Osteocyte (in vitro differentiated cells): ENCODE results near the gene VDR. TPM values are rescaled to one million over a fixed set of nuclear protein-coding genes. Genes with fewer than 3 reads are reported as not detected.

Experiments used
- DNase-seq: peaks from one replicate; pipeline ENCODE4 v3.0.0; 2021; ENCODE audit warnings: mixed read lengths; ENCODE audit not compliant: unreplicated experiment; ENCODE audit errors: extremely low spot score
- H3K27ac Mint-ChIP-seq: one replicate; pipeline ENCODE4 v1.8.0; 2021; ENCODE audit warnings: mild to moderate bottlenecking, mixed read lengths; ENCODE audit not compliant: unreplicated experiment
- H3K27me3 Mint-ChIP-seq: one replicate; pipeline ENCODE4 v1.8.0; 2021; ENCODE audit warnings: mixed read lengths; ENCODE audit not compliant: unreplicated experiment
- H3K36me3 Mint-ChIP-seq: one replicate; pipeline ENCODE4 v1.8.0; 2021; ENCODE audit warnings: mixed read lengths; ENCODE audit not compliant: unreplicated experiment
- H3K4me1 Mint-ChIP-seq: one replicate; pipeline ENCODE4 v1.8.0; 2021; ENCODE audit warnings: mixed read lengths; ENCODE audit not compliant: unreplicated experiment
- H3K4me3 Mint-ChIP-seq: one replicate; pipeline ENCODE4 v1.8.0; 2021; ENCODE audit warnings: mild to moderate bottlenecking, moderate library complexity, mixed read lengths; ENCODE audit not compliant: unreplicated experiment
- H3K9me3 Mint-ChIP-seq: one replicate; pipeline ENCODE4 v1.8.0; 2021; ENCODE audit warnings: mixed read lengths; ENCODE audit not compliant: unreplicated experiment
- total RNA-seq: library from RNA; stranded (reverse); gene quantifications from 2 replicates; pipeline ENCODE4 v1.2.1, GENCODE V29; 2021
- TF ChIP-seq, protein P1 (sequence below): fragments of 200-600 bp; sonication (generic); IDR thresholded peaks from 2 replicates; pipeline ENCODE4 v1.5.0; 2021; ENCODE audit warnings: antibody characterized with exemption, mild to moderate bottlenecking, moderate library complexity

Gene VDR
- total RNA-seq, 1 donor from 2014 or later = 2.7 TPM

DNA sequence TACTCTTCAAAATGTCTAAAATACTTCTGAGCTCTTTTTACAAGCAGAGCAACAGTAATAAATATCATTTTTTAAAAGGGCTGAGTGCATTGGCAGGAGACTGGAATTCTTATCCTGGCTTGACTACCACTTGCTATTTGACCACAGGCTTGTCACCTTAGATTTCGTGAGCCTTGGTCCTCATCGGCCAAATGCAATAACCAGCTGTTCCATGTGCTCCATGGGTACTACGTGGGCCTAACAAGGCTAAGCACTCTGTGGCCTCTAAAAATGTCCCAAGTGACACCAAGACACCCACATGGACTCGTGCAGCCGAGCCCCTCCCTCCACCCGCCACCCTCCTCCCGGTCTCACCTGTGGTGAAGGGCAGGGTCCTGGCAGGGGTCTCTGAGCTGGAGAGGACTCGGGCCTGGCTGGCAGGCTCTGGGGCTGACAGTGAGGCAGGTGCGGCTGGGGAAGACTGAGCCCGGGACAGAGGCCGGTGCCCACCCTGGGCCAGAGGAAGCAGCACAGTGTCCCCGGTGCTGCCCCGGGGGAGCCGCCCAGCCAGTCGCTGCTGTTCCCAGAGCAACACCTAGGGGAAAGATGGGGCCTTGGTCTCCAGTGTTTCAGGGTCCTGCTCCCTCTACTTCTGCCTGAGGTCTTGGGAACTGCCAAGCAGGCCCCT lies 111.6 kb downstream of the VDR start:
- Mint-ChIP-seq H3K4me3 (no peak overlapping the region), H3K9me3 (no peaks in the 10 kb centered on the region), H3K4me1 (no peaks in the 10 kb centered on the region), H3K27me3 (no peaks in the 10 kb centered on the region), H3K27ac (no peak overlapping the region), H3K36me3 (peaks cover 44% of the 10 kb centered on the region)
- DNase-seq = no peak
- TF ChIP-seq, protein P1, sequence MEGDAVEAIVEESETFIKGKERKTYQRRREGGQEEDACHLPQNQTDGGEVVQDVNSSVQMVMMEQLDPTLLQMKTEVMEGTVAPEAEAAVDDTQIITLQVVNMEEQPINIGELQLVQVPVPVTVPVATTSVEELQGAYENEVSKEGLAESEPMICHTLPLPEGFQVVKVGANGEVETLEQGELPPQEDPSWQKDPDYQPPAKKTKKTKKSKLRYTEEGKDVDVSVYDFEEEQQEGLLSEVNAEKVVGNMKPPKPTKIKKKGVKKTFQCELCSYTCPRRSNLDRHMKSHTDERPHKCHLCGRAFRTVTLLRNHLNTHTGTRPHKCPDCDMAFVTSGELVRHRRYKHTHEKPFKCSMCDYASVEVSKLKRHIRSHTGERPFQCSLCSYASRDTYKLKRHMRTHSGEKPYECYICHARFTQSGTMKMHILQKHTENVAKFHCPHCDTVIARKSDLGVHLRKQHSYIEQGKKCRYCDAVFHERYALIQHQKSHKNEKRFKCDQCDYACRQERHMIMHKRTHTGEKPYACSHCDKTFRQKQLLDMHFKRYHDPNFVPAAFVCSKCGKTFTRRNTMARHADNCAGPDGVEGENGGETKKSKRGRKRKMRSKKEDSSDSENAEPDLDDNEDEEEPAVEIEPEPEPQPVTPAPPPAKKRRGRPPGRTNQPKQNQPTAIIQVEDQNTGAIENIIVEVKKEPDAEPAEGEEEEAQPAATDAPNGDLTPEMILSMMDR = no peak

DNA sequence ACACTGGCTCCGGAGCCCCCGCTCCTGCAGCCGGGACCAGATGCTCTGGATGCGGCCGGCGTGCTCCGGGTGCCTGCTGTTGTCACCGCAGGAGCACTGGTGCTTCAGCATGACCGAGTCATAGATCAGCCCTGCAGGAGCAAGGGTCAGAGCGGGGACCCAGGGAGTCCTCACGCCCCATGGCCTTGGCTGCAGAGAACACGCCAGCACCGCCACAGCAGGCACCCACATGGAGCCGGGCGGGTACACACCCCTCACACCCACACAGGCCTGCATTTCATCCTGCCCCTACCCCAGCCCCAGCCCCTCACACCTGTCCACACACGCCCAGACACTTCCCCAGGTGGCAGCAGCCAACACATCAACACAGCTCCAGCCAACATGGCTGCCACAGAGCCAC lies 112.9 kb downstream of the VDR start:
- no peak for DNase-seq
- Mint-ChIP-seq H3K27ac (peak overlapping the region; percentile 47), H3K4me3 (no peak overlapping the region), H3K36me3 (peaks cover 51% of the 10 kb centered on the region), H3K4me1 (no peaks in the 10 kb centered on the region), H3K9me3 (no peaks in the 10 kb centered on the region), H3K27me3 (no peaks in the 10 kb centered on the region)
- TF ChIP-seq, protein P1 = no peak

Other genes with a start within 250 kb of the VDR start
- gene RPAP3, start 199.0 kb downstream of the VDR start, total RNA-seq = 28.7 and 33.4 TPM in 2 replicates
- not detected in 2 replicates for gene ENDOU, start 179.5 kb downstream of the VDR start, total RNA-seq
- gene RAPGEF3, start 146.1 kb downstream of the VDR start, total RNA-seq = 1.2 and 1.9 TPM in 2 replicates
- gene SLC48A1, start 131.8 kb downstream of the VDR start, total RNA-seq = 21.2 and 21.6 TPM in 2 replicates
- gene HDAC7, start 85.1 kb downstream of the VDR start, total RNA-seq = 114 and 120 TPM in 2 replicates
- 53.2 and 60.9 TPM in 2 replicates for gene TMEM106C, start 58.6 kb upstream of the VDR start, total RNA-seq
- 0.70 and 2.0 TPM in 2 replicates for gene COL2A1, start 99.5 kb upstream of the VDR start, total RNA-seq
- 19.4 and 25.6 TPM in 2 replicates for gene SENP1, start 201.1 kb upstream of the VDR start, total RNA-seq
- gene PFKM, start 214.4 kb upstream of the VDR start, total RNA-seq = 78.0 and 81.5 TPM in 2 replicates